ENCODE data around the gene NDUFV3.
"Not testable (repeated sequence)": the region's sequence is repeated elsewhere in the genome, so short reads cannot be mapped to it uniquely, and the experiment has no call there.

Gene NDUFV3

DNA sequence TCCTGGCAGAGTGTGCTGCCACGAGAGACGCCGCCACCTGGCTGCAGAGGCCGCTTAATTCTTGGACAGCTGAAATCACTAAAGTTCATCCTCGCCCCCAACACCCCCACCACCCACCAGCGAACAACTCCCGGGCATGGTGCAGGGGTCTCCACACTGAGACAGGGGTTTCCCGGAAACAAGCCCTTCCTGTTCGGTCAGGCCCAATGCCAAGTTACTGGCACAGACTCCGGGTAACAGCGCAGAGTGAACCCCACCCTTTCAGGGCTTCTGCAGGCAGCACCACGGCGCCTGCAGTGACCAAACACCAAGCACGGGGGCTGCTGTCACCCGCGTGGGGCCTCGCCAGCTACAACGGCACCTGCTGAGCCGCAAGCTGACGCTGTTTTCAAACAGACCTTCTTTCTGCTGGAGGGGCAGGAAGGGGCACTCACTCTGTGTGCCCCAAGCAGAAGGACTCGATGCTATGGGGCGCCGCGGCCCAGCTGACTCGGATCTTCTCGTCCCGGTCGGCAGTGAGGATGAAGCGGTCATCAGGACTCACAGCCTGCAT, 31.2 kb upstream of the NDUFV3 start:
- Mint-ChIP-seq H3K4me1 (peaks cover 22 to 45% of the 10 kb centered on the region in 2 donors), H3K36me3 (peaks cover 59 to 73% of the 10 kb centered on the region in 2 donors), H3K9me3 (no peaks in the 10 kb centered on the region), H3K4me3 (no peak overlapping the region), H3K27me3 (no peaks in the 10 kb centered on the region), H3K27ac (no peak overlapping the region)
- DNase-seq (no peak), ATAC-seq (replicated peaks) (no peak)

DNA sequence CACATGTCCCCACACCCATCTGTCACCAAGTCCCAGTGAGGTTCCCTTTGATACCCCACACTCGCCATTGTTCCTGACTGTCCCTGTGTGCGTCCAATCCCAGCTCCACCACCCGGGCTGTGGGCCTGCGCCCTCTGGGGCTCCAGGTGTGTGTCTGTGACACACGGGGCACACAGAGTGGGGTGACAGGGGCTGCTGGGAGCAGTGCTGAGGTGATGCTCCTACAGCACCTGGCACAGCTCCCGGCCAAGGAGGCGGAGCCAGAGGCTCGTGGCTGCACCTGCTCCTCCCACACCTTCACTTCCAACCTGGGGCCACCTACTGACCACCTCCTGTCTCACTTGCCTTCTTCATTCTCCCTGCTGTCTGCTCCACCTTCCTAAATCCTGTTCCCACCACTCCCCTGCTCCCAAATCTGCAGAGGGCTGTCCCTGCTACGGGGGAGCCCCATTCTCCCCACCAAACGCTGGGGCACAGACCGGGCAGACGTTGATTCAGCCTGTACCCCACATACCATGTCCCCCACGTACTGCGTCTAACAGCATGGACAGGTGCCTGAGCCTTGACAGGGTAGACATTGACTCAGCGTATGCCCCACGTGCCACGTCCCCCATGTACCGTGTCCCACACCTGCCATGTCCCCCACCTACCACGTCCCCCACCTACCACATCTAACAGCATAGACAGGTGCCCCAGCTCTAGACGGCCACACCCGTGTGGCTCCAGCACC, 30.2 kb upstream of the NDUFV3 start:
- no peak overlapping the region for H3K4me3 Mint-ChIP-seq
- no peaks in the 10 kb centered on the region for H3K27me3 Mint-ChIP-seq
- H3K4me1 Mint-ChIP-seq = peaks cover 22 to 50% of the 10 kb centered on the region in 2 donors
- peaks cover 58 to 71% of the 10 kb centered on the region in 2 donors for H3K36me3 Mint-ChIP-seq
- DNase-seq = no peak
- no peak overlapping the region for H3K27ac Mint-ChIP-seq
- H3K9me3 Mint-ChIP-seq = no peaks in the 10 kb centered on the region
- no peak for ATAC-seq (replicated peaks)

DNA sequence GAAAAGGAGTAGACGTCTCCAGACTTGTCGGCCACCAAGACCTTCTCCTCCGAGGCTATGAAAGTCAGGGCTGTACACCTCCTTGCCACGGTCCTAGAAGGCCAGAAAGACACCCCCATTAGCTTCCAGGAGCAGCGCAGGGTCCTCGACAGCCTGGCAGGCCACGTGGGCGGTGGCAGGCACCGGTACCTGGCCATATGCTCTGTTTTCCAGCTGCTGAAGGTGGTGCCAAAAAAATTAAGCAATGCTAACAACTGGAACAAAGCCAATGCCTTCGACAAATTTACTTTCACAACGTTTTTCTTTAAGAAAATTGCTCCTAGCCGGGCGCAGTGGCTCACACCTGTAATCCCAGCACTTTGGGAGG, 29.6 kb upstream of the NDUFV3 start:
- H3K27ac Mint-ChIP-seq = no peak overlapping the region
- H3K27me3 Mint-ChIP-seq = no peaks in the 10 kb centered on the region
- ATAC-seq (replicated peaks) = no peak
- peaks cover 61 to 74% of the 10 kb centered on the region in 2 donors for H3K36me3 Mint-ChIP-seq
- DNase-seq = no peak
- H3K9me3 Mint-ChIP-seq = no peaks in the 10 kb centered on the region
- H3K4me1 Mint-ChIP-seq = peaks cover 24 to 53% of the 10 kb centered on the region in 2 donors
- no peak overlapping the region for H3K4me3 Mint-ChIP-seq

DNA sequence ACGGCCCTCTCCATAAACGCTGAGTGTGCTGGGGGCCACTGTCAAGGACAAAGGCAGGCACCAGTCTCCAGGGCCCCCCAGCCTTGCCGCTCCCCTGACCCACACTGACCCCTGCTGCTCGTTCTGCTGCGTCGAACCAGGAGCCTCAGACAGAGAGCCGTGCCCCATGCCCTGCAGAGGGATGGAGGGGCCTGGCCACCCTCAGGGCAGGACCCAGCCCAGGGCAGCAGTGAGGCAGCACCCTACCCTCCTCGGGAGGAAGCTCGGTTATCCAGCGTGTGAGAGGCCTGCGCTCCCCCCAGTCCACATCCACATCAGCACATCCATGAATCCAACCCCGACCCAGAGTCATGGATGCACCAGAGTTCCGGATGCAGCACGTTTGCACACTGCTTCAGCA, 28.8 kb upstream of the NDUFV3 start:
- no peaks in the 10 kb centered on the region for H3K27me3 Mint-ChIP-seq
- H3K4me3 Mint-ChIP-seq = no peak overlapping the region
- ATAC-seq (replicated peaks) (no peak), DNase-seq (no peak)
- H3K27ac Mint-ChIP-seq = peak overlapping the region; percentile 27
- H3K36me3 Mint-ChIP-seq = peaks cover 58 to 72% of the 10 kb centered on the region in 2 donors
- peaks cover 26 to 54% of the 10 kb centered on the region in 2 donors for H3K4me1 Mint-ChIP-seq
- H3K9me3 Mint-ChIP-seq = no peaks in the 10 kb centered on the region

DNA sequence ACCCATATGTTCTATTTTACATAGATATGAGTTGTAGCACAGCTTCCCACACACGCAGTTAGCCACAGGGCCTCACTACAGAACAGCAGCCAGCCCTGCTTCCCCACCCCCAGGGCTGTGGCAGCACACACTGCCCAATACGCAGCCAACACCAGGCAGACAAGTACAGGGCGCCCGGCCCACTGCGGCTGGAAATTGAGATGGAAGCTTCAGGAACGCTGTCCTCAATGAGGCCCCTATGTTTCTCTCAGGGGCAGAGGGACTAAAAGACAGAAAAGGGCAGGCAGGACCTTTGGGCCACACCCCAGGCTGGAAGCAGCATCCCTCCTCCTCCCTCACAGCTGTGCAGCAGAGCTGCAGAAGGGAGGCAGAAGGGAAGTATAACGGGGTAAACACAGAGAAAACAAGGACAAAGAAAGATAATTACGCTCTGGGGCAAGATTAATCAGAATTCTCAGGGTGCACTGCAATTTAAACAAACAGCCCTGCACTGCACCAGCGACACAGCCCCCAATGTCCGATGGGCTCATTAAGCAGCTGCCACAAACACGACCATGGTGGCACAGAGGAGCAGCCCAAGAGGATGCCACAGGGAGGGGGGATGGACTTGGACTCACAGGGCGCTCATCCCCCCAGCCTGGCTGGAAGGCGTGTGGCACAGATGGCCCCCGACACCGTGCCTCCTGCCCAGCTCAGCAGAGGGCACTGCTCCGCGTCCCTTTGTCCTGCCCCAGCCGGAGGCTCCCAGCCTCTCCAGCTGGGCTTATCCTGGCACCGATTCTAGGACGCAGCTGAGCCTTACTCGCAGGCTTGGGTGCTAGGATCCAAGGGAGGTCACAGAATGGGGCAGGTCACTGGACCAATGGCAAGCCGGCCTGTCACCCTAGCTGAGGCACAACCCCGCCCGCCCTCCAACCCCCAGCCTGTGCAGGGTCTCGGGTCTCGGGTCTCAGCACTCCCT, 28.0 kb upstream of the NDUFV3 start:
- H3K9me3 Mint-ChIP-seq = no peaks in the 10 kb centered on the region
- H3K4me1 Mint-ChIP-seq = peaks cover 26 to 55% of the 10 kb centered on the region in 2 donors
- no peak for ATAC-seq (replicated peaks)
- peaks cover 61 to 78% of the 10 kb centered on the region in 2 donors for H3K36me3 Mint-ChIP-seq
- peak overlapping the region; percentile 74 for H3K27ac Mint-ChIP-seq
- DNase-seq = no peak
- no peak overlapping the region for H3K4me3 Mint-ChIP-seq
- H3K27me3 Mint-ChIP-seq = no peaks in the 10 kb centered on the region

DNA sequence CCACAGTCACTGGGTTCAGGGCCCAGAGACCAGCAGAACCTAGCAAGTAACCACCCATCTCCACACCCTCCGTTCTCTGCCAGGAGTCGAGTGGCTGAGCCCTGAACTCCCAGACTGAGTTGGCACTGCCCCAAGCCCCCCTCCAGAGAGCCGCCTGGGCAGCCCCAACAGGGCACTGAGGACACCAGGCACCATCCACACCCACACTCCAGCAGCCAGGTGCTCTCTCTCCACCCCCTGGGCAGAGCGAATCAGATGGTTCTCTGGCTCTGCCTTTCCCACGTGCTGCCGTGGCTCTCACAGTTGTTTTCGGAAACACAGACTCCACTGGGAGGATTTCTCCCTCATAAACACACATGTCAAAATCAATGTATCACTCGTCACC, 27.3 kb upstream of the NDUFV3 start:
- H3K27ac Mint-ChIP-seq = peak overlapping the region; percentile 37
- no peaks in the 10 kb centered on the region for H3K9me3 Mint-ChIP-seq
- no peak overlapping the region for H3K4me3 Mint-ChIP-seq
- ATAC-seq (replicated peaks) (no peak), DNase-seq (no peak)
- H3K4me1 Mint-ChIP-seq = peaks cover 26 to 55% of the 10 kb centered on the region in 2 donors
- H3K36me3 Mint-ChIP-seq = peaks cover 60 to 76% of the 10 kb centered on the region in 2 donors
- no peaks in the 10 kb centered on the region for H3K27me3 Mint-ChIP-seq

DNA sequence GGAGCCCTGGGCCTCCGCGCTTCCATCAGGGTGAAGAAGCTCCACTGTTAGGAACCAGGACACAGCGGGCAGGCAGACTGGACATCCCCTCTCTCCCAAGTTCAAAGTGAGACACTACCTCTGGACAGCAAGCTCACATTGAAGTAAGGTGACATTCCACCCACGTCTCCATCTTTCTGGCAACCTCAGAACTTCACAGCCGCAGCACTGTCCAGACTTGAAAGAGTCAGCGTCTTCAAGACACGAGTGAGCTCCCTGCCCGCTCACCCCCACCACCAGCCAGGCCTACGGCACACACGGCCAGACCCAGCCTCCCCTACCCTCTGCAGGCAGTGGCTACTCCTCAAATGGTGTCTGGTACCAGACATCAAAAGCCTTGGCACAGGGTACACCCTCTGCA, 24.9 kb upstream of the NDUFV3 start:
- Mint-ChIP-seq H3K4me3 (no peak overlapping the region), H3K36me3 (peaks cover 55 to 72% of the 10 kb centered on the region in 2 donors), H3K27me3 (no peaks in the 10 kb centered on the region), H3K27ac (no peak overlapping the region), H3K4me1 (peaks cover 21 to 47% of the 10 kb centered on the region in 2 donors), H3K9me3 (no peaks in the 10 kb centered on the region)
- DNase-seq = no peak
- ATAC-seq (replicated peaks) = no peak

DNA sequence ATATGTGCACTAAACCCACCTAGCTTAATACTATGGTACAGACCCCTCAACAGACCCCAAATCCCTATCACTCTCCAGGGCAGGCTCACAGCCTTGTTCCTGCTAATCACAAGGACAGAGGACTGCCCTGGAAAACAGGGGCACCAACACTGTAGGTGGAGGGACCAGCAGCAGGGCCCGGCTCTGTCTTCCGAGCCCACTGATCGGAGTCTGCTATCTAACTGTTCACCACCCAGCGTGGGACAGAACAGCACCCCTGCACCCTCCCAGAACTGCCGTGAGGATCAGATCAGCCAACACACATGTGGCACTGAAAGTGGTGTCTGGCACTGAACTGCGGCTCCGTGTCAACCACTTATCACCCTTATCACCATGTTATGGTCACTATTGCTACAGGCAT, 20.0 kb upstream of the NDUFV3 start:
- Mint-ChIP-seq H3K27me3 (no peaks in the 10 kb centered on the region), H3K36me3 (peaks cover 33 to 59% of the 10 kb centered on the region in 2 donors), H3K4me1 (peaks cover 8 to 14% of the 10 kb centered on the region in 2 donors), H3K27ac (peak overlapping the region; percentile 16), H3K4me3 (no peak overlapping the region), H3K9me3 (no peaks in the 10 kb centered on the region)
- ATAC-seq (replicated peaks) (no peak), DNase-seq (no peak)

DNA sequence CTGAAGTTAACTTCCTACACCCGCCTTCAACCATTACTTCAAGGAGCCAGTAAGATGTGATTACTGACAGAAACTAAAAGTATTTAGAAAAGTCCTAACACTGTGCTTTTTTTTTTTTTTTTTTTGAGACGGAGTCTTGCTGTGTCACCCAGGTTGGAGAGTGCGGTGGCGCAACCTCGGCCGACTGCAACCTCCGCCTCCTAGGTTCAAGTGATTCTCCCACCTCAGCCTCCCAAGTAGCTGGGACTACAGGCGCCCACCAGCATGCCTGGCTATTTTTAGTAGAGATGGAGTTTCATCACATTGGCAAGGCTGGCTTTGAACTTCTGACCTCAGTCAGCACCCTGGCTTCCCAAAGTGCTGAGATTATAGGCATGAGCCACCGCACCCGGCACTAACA, 17.3 kb upstream of the NDUFV3 start:
- peaks cover 16 to 29% of the 10 kb centered on the region in 2 donors for H3K4me1 Mint-ChIP-seq
- peaks cover 27 to 55% of the 10 kb centered on the region in 2 donors for H3K36me3 Mint-ChIP-seq
- DNase-seq; H3K4me3 Mint-ChIP-seq; H3K27me3 Mint-ChIP-seq; H3K9me3 Mint-ChIP-seq; ATAC-seq (replicated peaks); H3K27ac Mint-ChIP-seq: not testable (repeated sequence)

DNA sequence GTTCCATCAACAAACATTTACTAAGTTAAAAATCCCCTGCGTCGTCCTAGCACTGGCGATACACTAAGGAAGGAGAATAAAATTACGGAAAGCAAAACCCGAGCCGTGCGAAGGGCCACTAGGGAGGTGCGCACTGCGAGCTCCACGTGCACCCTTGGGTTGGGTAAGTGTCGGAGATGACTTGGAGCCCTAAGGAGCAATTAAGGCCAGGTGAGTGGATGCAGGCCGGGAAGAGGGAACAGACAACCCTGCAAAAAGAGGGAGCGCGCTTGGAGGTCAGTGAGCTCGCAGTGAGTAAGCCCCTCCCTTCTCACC, 14.5 kb upstream of the NDUFV3 start:
- DNase-seq = no peak
- peak; percentile 37 to 38 for ATAC-seq (replicated peaks)
- Mint-ChIP-seq H3K9me3 (no peaks in the 10 kb centered on the region), H3K27me3 (no peaks in the 10 kb centered on the region), H3K4me1 (peaks cover 18 to 32% of the 10 kb centered on the region in 2 donors), H3K27ac (peak overlapping the region; percentile 99), H3K36me3 (peaks cover 17 to 48% of the 10 kb centered on the region in 2 donors), H3K4me3 (peak overlapping the region; percentile 94 to 99)

DNA sequence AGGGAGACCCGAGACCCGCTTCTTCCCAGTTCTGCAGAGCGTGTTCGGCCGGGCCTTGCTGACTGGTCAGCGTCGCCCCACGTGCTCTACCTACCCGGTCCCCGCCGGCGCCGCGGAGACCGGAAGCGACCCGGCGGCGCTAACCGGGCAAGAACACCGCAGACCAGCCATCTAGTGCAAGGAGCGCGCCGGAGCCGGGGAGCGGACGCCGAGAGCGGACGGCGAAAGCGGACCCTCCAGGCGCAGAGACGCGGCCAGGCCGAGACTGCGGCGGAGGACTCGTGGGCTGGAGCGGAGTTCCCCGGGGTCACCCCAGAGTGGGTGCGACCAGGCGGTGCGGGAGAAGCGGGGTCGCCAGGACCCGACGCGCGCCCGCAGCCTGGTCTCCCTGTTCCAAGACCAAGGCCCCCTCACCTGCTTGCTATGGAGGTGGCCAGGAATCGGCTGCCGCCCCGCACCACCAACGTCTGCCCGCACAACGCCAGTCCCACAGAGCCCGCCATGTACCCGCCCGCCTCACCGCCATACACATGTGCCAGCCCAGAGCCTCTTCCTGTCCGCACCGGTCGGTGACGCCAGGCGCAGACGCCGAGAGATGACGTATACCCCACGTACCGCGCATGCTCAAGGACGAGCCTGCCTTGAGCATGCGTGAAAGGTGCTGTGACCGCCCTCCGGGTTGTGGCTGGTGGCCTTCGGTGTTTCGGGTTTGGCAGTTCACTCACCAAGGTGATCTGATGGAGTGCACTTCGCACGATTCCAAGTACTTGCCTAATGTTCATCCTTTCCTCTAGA, 13.9 kb upstream of the NDUFV3 start, which contains the start of gene WDR4:
Gene WDR4 (minus strand): TSS at position 547 of the 795 bp plus-strand sequence. CDS start 44 bp downstream, at position 503.
- DNase-seq (peak; percentile 98), ATAC-seq (replicated peaks) (peak; percentile 92 to 95)
- no peaks in the 10 kb centered on the region for H3K9me3 Mint-ChIP-seq
- H3K27me3 Mint-ChIP-seq = no peaks in the 10 kb centered on the region
- peaks cover 18 to 32% of the 10 kb centered on the region in 2 donors for H3K4me1 Mint-ChIP-seq
- peaks cover 17 to 51% of the 10 kb centered on the region in 2 donors for H3K36me3 Mint-ChIP-seq
- H3K27ac Mint-ChIP-seq = peak within 1 kb of the TSS; percentile 99
- H3K4me3 Mint-ChIP-seq = peak within 1 kb of the TSS; percentile 94 to 99

DNA sequence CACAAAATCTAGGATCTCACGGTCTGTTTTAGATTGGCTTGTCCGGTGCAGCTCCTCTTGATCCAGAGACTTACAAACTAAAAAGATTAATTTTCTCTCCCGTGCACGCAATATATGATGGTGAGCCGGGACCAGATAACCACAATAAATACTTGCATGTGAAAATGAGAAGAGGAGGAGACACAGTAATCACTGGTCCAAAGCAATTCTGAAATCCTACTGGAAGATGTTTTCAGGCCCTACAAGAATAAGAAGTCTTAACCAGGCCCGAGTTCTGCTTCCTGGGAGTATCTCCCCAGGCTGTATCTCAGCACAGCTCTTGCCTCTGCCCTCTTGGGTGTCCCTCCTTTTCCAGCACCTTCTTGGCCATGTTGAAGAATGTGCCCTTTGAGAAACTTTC, 12.8 kb upstream of the NDUFV3 start:
- H3K27ac Mint-ChIP-seq = peak overlapping the region; percentile 99
- peaks cover 18 to 32% of the 10 kb centered on the region in 2 donors for H3K4me1 Mint-ChIP-seq
- ATAC-seq (replicated peaks) = no peak

DNA sequence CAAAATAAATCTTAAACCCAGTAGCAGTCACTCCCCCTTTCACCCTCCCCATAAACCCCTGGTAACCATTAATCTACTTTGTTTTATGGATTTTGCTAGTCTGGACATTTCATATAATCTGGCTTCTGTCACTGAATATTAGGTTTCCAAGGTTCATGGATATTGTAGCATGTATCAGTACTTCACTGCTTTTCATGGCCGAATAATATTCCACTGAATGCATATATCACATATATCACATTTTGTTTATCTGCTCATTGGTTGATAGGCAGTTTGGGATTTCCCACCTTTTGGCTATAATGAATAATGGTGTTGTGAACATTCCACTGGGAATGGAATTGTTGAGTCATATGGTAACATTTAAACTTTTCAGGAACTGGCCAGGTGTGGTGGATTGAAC, 9.2 kb upstream of the NDUFV3 start:
- DNase-seq = no peak
- H3K27ac Mint-ChIP-seq = no peak overlapping the region
- H3K4me1 Mint-ChIP-seq = peaks cover 15 to 21% of the 10 kb centered on the region in 2 donors

More for the DNA sequence above, 12.8 kb upstream of the NDUFV3 start:
- Mint-ChIP-seq H3K36me3 (peaks cover 10 to 45% of the 10 kb centered on the region in 2 donors), H3K9me3 (no peaks in the 10 kb centered on the region), H3K4me3 (peak overlapping the region; percentile 94 to 99), H3K27me3 (no peaks in the 10 kb centered on the region)
- no peak for DNase-seq

DNA sequence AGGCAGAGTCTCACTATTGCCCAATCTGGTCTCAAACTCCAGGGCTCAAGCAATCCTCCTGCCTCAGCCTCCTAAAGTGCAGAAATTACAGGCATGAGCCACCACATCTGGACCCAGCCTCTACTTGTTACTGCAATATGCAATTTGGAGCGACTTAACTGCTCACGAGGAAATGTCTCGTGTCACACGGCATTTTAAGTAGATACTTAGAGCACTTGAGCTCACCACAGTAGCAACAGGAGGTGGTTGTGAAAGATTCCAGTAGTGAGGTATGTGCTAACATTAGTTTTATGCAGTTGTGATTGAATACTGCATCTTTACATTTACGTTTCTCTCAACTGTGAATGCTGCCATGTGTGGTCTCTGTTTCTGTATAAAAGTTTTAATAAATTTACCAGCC, 5.8 kb upstream of the NDUFV3 start:
- Mint-ChIP-seq H3K36me3 (peaks cover 0 to 7% of the 10 kb centered on the region in 2 donors), H3K4me1 (peaks cover 1 to 2% of the 10 kb centered on the region in 2 donors), H3K4me3 (no peak overlapping the region), H3K9me3 (no peaks in the 10 kb centered on the region), H3K27ac (no peak overlapping the region), H3K27me3 (no peaks in the 10 kb centered on the region)
- DNase-seq (no peak), ATAC-seq (replicated peaks) (no peak)

More for the DNA sequence above, 9.2 kb upstream of the NDUFV3 start:
- ATAC-seq (replicated peaks) = no peak
- Mint-ChIP-seq H3K9me3 (no peaks in the 10 kb centered on the region), H3K36me3 (peaks cover 2 to 26% of the 10 kb centered on the region in 2 donors), H3K27me3 (no peaks in the 10 kb centered on the region), H3K4me3 (no peak overlapping the region)
